Endothelial cell (in vitro differentiated cells): ENCODE data around the gene KCNK16. TPM values are rescaled to one million over a fixed set of nuclear protein-coding genes. Genes with fewer than 3 reads are reported as not detected.

Experiments used
- DNase-seq: peaks from one replicate; pipeline ENCODE4 v3.0.0; 2021; ENCODE audit warnings: low spot score
- H3K27ac Mint-ChIP-seq: one replicate; pipeline ENCODE4 v1.8.0; 2021; ENCODE audit warnings: mixed read lengths, inconsistent platforms; ENCODE audit not compliant: unreplicated experiment
- H3K27me3 Mint-ChIP-seq: one replicate; pipeline ENCODE4 v1.8.0; 2021; ENCODE audit warnings: mild to moderate bottlenecking, moderate library complexity, mixed read lengths, inconsistent platforms; ENCODE audit not compliant: unreplicated experiment
- H3K36me3 Mint-ChIP-seq: one replicate; pipeline ENCODE4 v1.8.0; 2021; ENCODE audit warnings: mild to moderate bottlenecking, low read depth, mixed read lengths, inconsistent platforms; ENCODE audit not compliant: unreplicated experiment
- H3K4me1 Mint-ChIP-seq: one replicate; pipeline ENCODE4 v1.8.0; 2021; ENCODE audit warnings: mild to moderate bottlenecking, mixed read lengths, inconsistent platforms; ENCODE audit not compliant: unreplicated experiment
- H3K4me3 Mint-ChIP-seq: one replicate; pipeline ENCODE4 v1.8.0; 2021; ENCODE audit warnings: mild to moderate bottlenecking, mixed read lengths, inconsistent platforms; ENCODE audit not compliant: unreplicated experiment
- H3K9me3 Mint-ChIP-seq: one replicate; pipeline ENCODE4 v1.8.0; 2021; ENCODE audit warnings: mixed read lengths, inconsistent platforms; ENCODE audit not compliant: unreplicated experiment
- total RNA-seq: library from RNA; stranded (reverse); fragmentation: NEBNext Ultra II Directional; extraction: Animal tissue kit (Norgen Biotek cat#: 25700); gene quantifications from one replicate; pipeline ENCODE4 v1.2.1, GENCODE V29; 2021; ENCODE audit not compliant: unreplicated experiment
- TF ChIP-seq, protein P1 (sequence below): fragments of 200-600 bp; sonication (generic); IDR thresholded peaks from one replicate; pipeline ENCODE4 v1.5.0; 2021; ENCODE audit warnings: antibody characterized with exemption; ENCODE audit not compliant: unreplicated experiment

Gene KCNK16
- total RNA-seq, 1 donor from 2014 or later = not detected

DNA sequence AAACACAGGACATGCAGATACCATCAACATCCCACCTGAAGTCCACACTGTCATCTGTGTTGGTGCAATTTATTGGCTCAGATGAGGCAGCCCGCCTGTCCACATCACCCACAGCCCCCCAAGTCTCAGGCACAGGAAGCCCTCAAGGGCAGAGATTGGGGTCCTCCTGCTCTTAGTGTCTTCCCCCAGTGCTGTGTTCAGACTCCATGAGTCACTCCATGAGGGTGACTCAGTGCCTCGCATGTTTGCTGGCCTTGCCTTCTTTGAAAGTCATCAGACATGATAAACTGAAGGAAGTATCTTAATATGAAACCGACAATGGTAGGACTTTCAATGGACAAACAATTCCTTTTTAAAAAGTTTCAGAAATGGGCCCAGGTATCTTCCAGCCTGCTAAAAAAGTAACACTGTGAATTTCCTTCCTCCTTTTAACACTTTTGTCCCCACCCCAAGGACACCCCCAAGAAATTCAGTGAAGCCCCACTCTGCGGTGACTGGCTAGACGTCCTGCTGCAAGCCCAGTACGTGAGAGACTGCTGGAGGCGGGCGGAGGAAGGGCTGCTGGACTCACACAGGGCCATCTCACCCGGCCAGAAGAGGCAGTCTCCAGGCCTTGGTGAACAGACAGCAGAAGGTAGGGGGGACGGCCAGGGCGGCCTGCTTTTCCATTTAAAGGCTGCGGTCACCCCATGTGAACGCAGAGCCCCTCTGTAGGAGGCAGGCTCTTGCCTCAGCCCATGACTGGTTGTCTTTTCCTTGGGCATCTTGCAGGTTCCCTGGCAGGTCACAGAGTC lies 43.0 kb upstream of the KCNK16 start:
- TF ChIP-seq, protein P1, sequence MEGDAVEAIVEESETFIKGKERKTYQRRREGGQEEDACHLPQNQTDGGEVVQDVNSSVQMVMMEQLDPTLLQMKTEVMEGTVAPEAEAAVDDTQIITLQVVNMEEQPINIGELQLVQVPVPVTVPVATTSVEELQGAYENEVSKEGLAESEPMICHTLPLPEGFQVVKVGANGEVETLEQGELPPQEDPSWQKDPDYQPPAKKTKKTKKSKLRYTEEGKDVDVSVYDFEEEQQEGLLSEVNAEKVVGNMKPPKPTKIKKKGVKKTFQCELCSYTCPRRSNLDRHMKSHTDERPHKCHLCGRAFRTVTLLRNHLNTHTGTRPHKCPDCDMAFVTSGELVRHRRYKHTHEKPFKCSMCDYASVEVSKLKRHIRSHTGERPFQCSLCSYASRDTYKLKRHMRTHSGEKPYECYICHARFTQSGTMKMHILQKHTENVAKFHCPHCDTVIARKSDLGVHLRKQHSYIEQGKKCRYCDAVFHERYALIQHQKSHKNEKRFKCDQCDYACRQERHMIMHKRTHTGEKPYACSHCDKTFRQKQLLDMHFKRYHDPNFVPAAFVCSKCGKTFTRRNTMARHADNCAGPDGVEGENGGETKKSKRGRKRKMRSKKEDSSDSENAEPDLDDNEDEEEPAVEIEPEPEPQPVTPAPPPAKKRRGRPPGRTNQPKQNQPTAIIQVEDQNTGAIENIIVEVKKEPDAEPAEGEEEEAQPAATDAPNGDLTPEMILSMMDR = no peak
- H3K4me1 Mint-ChIP-seq = peaks cover 13% of the 10 kb centered on the region
- H3K9me3 Mint-ChIP-seq = no peaks in the 10 kb centered on the region
- H3K27me3 Mint-ChIP-seq = peaks cover 9% of the 10 kb centered on the region
- no peak overlapping the region for H3K27ac Mint-ChIP-seq
- no peak for DNase-seq
- H3K36me3 Mint-ChIP-seq = no peaks in the 10 kb centered on the region
- no peak overlapping the region for H3K4me3 Mint-ChIP-seq

DNA sequence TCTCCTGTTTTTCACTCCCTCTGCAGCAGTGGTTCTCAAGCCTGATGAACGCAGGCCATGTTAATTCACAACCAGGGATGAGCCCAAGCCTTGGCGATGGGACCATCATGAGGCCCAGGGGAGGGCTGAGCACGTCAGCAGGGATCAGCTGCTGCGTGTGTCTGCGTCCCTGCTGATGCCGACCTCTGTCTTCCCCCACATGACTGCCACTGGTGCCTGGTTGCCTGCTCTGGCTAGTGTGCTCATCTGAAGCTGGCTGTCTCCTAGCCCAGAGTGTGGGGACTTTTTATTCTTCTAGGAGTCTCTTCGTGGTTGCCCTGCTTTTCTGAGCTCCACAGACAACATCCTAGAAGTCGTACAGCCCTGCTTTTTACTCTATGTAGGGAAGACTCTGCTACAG lies 40.8 kb upstream of the KCNK16 start:
- H3K27ac Mint-ChIP-seq = no peak overlapping the region
- no peaks in the 10 kb centered on the region for H3K9me3 Mint-ChIP-seq

DNA sequence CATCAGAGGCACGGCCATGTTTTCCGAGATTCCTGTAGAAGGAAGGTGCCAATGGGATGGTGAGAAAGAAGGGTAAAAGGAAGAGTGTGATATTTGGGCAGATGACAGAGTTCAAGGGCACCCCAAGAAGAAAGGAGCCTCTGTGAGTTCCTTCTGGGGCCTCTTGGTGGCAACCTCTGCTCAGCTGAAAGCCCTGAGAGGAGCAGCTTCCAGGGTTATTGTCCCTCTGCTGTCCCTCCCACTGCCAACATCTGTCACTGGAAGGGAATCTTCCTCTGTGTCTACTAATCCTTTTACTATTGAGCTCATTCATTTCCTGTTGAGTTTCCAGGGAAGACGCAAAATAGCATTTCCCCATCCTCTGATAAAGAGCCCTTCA lies 40.0 kb upstream of the KCNK16 start:
- TF ChIP-seq, protein P1 = peak; percentile 2
- Mint-ChIP-seq H3K9me3 (no peaks in the 10 kb centered on the region), H3K36me3 (no peaks in the 10 kb centered on the region), H3K27ac (no peak overlapping the region), H3K27me3 (peaks cover 3% of the 10 kb centered on the region), H3K4me3 (no peak overlapping the region), H3K4me1 (peaks cover 20% of the 10 kb centered on the region)
- DNase-seq = no peak

More for the DNA sequence above, 40.8 kb upstream of the KCNK16 start:
- no peak for DNase-seq
- Mint-ChIP-seq H3K27me3 (peaks cover 3% of the 10 kb centered on the region), H3K4me3 (no peak overlapping the region), H3K4me1 (peaks cover 15% of the 10 kb centered on the region), H3K36me3 (no peaks in the 10 kb centered on the region)
- TF ChIP-seq, protein P1 = no peak

DNA sequence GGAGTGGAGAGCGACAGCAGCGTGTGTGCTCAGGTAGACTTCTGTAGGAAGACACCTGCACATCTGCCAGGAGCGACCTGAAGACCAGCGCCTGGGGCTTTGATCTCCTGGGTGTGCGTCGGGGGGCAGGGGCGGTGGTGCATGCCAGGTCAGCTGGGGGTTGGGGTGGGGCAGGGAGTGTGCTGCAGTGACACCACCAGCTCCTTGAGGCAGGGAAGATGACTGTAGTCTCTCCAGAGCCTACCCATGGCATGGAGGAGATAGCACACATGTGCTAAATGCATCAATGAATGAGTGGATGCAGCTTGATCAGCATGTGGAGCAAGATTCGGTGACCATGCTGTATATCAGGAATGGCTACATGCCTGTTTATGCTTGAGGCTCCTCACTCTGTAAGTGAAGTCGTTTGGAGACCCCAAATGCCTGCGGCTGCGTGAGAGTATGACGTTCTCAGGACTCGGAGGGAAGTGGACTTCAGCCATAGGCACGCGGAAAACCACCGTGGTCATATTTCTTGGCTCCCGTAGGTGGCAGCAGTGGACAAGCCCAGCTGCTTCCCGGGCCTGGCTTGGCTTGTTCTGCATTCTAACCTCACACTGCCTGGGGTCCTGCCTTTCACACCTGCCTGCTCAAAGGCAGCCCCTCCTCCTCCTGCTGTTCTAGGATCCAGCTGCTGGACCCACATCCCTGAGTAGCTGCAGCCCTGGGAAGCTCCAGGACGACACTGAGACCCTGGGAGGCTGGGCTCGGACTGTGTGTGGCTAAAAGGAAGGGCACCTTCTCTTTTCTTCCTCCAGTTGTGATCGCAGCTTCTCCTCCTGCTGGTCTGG lies 39.4 kb upstream of the KCNK16 start:
- Mint-ChIP-seq H3K27ac (no peak overlapping the region), H3K36me3 (no peaks in the 10 kb centered on the region)

More for the DNA sequence above, 39.4 kb upstream of the KCNK16 start:
- Mint-ChIP-seq H3K27me3 (peaks cover 3% of the 10 kb centered on the region), H3K4me3 (no peak overlapping the region), H3K9me3 (no peaks in the 10 kb centered on the region), H3K4me1 (peaks cover 23% of the 10 kb centered on the region)
- peak; percentile 76 for DNase-seq
- TF ChIP-seq, protein P1 = peak; percentile 79
